OCI-LY7 (cell line): ENCODE results near the gene YTHDC1. TPM values are rescaled to one million over a fixed set of nuclear protein-coding genes. Genes with fewer than 3 reads are reported as not detected.
"Not testable (repeated sequence)": the region's sequence is repeated elsewhere in the genome, so short reads cannot be mapped to it uniquely, and the experiment has no call there.

Experiments
- BruUV-seq: library from RNA; stranded (reverse); fragments of 400-500 nt; replicated peaks from 2 replicates; lab custom pipeline; 2021; lab: Mats Ljungman, UMichigan
- CTCF ChIA-PET: fragments of 300-600 bp; sonication (Branson Sonifier 250); formaldehyde crosslinking; loops from one replicate; lab custom pipeline; 2022; ENCODE audit warnings: antibody characterized with exemption; ENCODE audit not compliant: unreplicated experiment; lab: Charles Lee
- POLR2A ChIA-PET: fragments of 300-600 bp; sonication (Branson Sonifier 250); formaldehyde crosslinking; loops from one replicate; lab custom pipeline; 2022; ENCODE audit warnings: antibody characterized with exemption; lab: Charles Lee
- DNase-seq: peaks from one replicate; pipeline ENCODE4 v3.0.0-alpha.2; 2015; ENCODE audit warnings: low spot score
- H2AFZ ChIP-seq: fragments of 200-600 bp; sonication (generic), shearing (Covaris generic); 2 replicates; pipeline ENCODE4 v1.6.1; 2014; ENCODE audit warnings: mild to moderate bottlenecking, antibody characterized with exemption, low read length, moderate library complexity
- H3K27ac ChIP-seq: fragments of 200-600 bp; sonication (generic); 2 replicates; pipeline ENCODE4 v1.5.1; 2014; ENCODE audit warnings: mixed run types, low read depth, mild to moderate bottlenecking, moderate library complexity, low read length, inconsistent platforms; ENCODE audit not compliant: poor library complexity, severe bottlenecking
- H3K36me3 ChIP-seq: fragments of 200-600 bp; sonication (generic); 2 replicates; pipeline ENCODE4 v1.6.1; 2014; ENCODE audit warnings: mild to moderate bottlenecking, antibody characterized with exemption, low read length, moderate library complexity, mixed read lengths; ENCODE audit not compliant: insufficient read depth
- H3K4me1 ChIP-seq: fragments of 200-600 bp; sonication (generic); 2 replicates; pipeline ENCODE4 v1.5.1; 2014; ENCODE audit warnings: mild to moderate bottlenecking, low read length; ENCODE audit not compliant: insufficient read depth, poor library complexity, severe bottlenecking
- H3K4me2 ChIP-seq: fragments of 200-600 bp; sonication (generic); 2 replicates; pipeline ENCODE4 v1.6.1; 2014; ENCODE audit warnings: mild to moderate bottlenecking, low read length
- H3K4me3 ChIP-seq: fragments of 200-600 bp; sonication (generic); 2 replicates; pipeline ENCODE4 v1.5.1; 2014; ENCODE audit warnings: mild to moderate bottlenecking, low read depth, low read length; ENCODE audit not compliant: poor library complexity, severe bottlenecking
- H3K79me2 ChIP-seq: fragments of 200-600 bp; sonication (generic); 2 replicates; pipeline ENCODE4 v1.6.1; 2016; ENCODE audit warnings: low read depth, mild to moderate bottlenecking, low read length, moderate library complexity, mixed read lengths; ENCODE audit not compliant: insufficient read depth
- H3K9me2 ChIP-seq: fragments of 200-600 bp; sonication (generic); 2 replicates; pipeline ENCODE4 v1.6.1; 2016; ENCODE audit warnings: mild to moderate bottlenecking, low read length, mixed read lengths; ENCODE audit not compliant: insufficient read depth
- H3K9me3 ChIP-seq: fragments of 200-600 bp; sonication (generic); 2 replicates; pipeline ENCODE4 v1.6.1; 2014; ENCODE audit warnings: mild to moderate bottlenecking, mixed run types, low read length, mixed read lengths
- H4K20me1 ChIP-seq: fragments of 200-600 bp; sonication (generic); 2 replicates; pipeline ENCODE4 v1.6.1; 2014; ENCODE audit warnings: mild to moderate bottlenecking, antibody characterized with exemption, low read length, moderate library complexity, mixed read lengths; ENCODE audit not compliant: insufficient read depth
- CTCF ChIP-seq: fragments of 200-600 bp; sonication (generic); conservative IDR thresholded peaks from 2 replicates; pipeline ENCODE4 v1.5.1; 2014; ENCODE audit warnings: mild to moderate bottlenecking, antibody characterized with exemption, low read length, moderate library complexity, mixed read lengths
- EZH2phosphoT487 ChIP-seq: fragments of 200-600 bp; sonication (generic); IDR thresholded peaks from 2 replicates; pipeline ENCODE4 v1.6.1; 2018; ENCODE audit warnings: low read depth, borderline replicate concordance, mild to moderate bottlenecking, mixed run types, antibody characterized with exemption, low read length, moderate library complexity, mixed read lengths
- intact Hi-C: fragments of 100-400 bp; cut with micrococcal nuclease; formaldehyde crosslinking; loops from one replicate; pipeline ENCODE4 v1.10.0; 2022; ENCODE audit not compliant: unreplicated experiment
- total RNA-seq, 2 experiments: library from RNA; depleted of rRNA in 1 of 2; stranded (reverse); fragments of >200 nt in 1 of 2; shearing (Covaris generic) in 1 of 2; gene quantifications; 2 replicates each; pipeline ENCODE4 v1.2.3, GENCODE V29; 2014 to 2022

The YTHDC1 gene
- total RNA-seq, 2 experiments from 2014 or later = 65.3 to 93.0 TPM

- no peak for DNase-seq
- H3K9me3 ChIP-seq = no peaks in the 10 kb centered on the region
- no peak for TF ChIP-seq EZH2phosphoT487
- CTCF ChIA-PET = no interaction called here
- POLR2A ChIA-PET = no interaction called here
- H3K9me2 ChIP-seq = no peaks in the 10 kb centered on the region
- no peaks in the 10 kb centered on the region for H3K36me3 ChIP-seq
- H3K4me1 ChIP-seq = no peaks in the 10 kb centered on the region
- no peak overlapping the region for H3K27ac ChIP-seq
- H3K4me2 ChIP-seq = no peak overlapping the region
- H2AFZ ChIP-seq = no peak overlapping the region
- H3K4me3 ChIP-seq = no peak overlapping the region
- no TSS peak for BruUV-seq
- no peaks in the 10 kb centered on the region for H3K79me2 ChIP-seq
- no peaks in the 10 kb centered on the region for H4K20me1 ChIP-seq
- intact Hi-C loops = no loop called here
These were observed 66.8 kb downstream of the YTHDC1 start for GRCh38 chr4:68283095-68283494.

GRCh38 chr4:68281796-68282740 lies 67.8 kb downstream of the YTHDC1 start:
- H2AFZ ChIP-seq, H4K20me1 ChIP-seq, H3K9me3 ChIP-seq, POLR2A ChIA-PET, H3K4me2 ChIP-seq, H3K79me2 ChIP-seq, H3K4me1 ChIP-seq, H3K27ac ChIP-seq, H3K4me3 ChIP-seq, intact Hi-C loops, BruUV-seq, H3K9me2 ChIP-seq, CTCF ChIA-PET, H3K36me3 ChIP-seq, DNase-seq: not testable (repeated sequence)

GRCh38 chr4:68278029-68278428 lies 71.9 kb downstream of the YTHDC1 start:
- H3K4me3 ChIP-seq = no peak overlapping the region
- ChIA-PET POLR2A (interaction anchor here (0.6 to 0.7 kb wide), 2 partner anchors 86 to 359 kb away, joined by 3 read pairs; no protein-coding TSS in a partner anchor), CTCF (no interaction called here)
- no TSS peak for BruUV-seq
- no peaks in the 10 kb centered on the region for H3K9me2 ChIP-seq
- TF ChIP-seq CTCF = no peak
- TF ChIP-seq EZH2phosphoT487 = no peak
- DNase-seq = no peak
- H3K79me2 ChIP-seq = no peaks in the 10 kb centered on the region
- no peak overlapping the region for H2AFZ ChIP-seq
- H3K27ac ChIP-seq = no peak overlapping the region
- no peaks in the 10 kb centered on the region for H3K36me3 ChIP-seq
- H3K9me3 ChIP-seq = no peaks in the 10 kb centered on the region
- H3K4me1 ChIP-seq = no peaks in the 10 kb centered on the region
- no peak overlapping the region for H3K4me2 ChIP-seq
- no peaks in the 10 kb centered on the region for H4K20me1 ChIP-seq
- intact Hi-C loops = no loop called here
